Activated T-helper 1 cell treated with Interleukin-2 at 50 U/mL for 16 hours (primary cell): ENCODE results near the gene LNP1.

Experiments
- DNase-seq: peaks from one replicate; pipeline ENCODE4 v3.0.0-alpha.2; 2020; ENCODE audit warnings: low read depth

Gene LNP1

DNA sequence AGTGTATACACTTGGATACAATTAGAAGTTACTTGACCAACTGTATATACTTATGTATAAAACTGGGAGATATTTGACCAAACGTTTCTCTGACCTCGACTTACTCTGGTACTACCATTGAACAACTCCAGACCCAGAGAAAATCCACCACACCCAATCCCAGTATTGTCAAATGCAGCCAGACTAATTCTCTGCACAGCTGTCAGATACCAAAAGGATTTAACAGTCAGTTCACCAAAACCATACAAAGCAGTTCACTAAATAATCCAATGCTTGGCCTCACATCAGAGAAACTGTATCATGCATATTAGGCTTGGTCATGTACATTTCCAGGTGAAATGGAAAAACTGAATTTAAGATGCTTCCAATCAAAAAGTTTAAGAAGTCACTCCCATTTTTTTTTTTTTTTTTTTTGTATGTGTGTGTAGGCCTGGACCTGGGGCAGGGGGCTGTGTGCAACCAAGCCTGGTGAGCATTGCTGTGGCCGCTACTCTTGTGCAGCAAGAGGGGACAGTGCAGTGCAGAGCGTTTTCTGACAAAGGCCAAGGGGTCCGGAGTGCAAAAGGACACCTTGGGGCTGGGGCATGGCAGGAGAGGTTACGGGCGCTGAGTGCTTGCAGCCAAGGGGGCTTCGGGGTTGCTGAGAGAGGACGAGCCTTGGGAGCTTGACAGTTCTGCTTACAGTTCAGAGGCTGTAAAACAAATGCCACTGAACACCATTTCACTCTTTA is 1.8 kb upstream of the LNP1 start:
- no peak for DNase-seq

DNA sequence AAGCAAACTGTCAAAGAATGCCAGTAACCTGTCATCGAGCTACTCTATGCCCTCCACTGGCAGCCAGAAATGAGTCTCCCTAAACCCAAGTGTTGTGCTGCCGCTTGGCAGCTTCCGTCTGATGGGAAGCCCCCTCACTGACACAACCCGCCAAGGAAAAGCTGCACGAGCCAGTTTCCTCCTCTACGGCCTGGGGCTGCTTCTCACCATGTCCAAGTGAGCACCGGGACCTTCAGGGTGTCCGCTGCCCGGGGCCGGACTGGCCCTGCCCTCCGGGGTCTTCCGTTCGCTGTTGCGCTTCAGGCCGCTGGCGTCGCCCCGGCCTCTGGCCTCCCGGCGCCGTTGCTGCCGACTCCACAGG is 940 bp upstream of the LNP1 start:
- DNase-seq = no peak

DNA sequence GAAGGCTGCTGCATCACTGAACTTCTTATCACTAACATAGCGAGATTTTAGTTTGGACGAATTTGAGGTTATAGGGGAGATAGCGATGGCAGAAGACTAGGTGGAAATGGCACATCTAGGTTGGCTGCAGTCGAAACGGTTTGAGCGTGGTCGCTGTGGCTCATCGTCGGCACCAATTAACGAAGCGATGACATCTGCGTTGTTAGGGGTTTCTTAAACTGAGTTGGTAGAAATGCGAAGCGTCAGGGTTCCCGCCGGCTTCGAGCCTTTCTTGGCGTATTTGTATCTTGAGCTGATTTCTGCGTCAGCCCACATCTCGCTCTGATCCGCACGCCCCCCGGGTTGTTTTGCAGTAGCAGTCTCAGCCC is 319 bp downstream of the LNP1 start:
- DNase-seq = peak; percentile 15

DNA sequence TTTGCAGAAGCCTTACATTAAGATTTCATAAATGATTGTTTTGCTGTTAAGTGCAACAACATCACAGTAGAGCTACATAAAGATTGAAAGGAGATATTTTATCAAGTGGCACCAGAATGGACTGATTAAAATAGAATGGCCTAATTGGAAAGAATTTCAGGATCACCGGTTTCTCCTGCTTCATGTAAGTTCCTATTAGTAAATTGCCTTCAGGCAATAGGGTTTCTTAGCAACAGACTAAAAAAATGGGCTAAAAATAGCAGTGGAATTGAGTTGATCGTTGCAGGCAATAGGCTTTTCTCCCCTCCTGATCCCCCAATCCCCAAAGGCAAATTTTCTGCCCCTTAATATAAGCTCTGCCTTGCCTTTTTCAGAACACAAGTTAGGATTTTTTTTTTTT is 917 bp downstream of the LNP1 start:
- no peak for DNase-seq

DNA sequence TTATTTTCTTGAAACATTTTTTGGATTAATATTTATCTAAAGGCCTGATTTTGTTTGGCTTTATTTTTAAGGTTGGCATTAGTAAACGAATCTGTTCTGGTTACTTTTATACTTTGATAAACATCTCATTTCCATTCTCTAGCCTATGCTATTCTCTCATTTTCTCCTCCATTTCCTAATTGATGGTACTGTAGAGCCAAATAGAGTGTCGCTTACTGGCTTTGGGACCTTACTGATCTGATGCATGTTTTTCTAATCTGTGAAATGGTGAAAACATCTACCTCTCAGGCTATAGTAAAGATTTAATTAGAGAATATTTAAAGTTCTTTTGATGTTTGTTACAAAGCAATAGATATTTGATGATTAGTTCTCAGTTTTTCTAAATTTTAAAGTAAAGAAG is 1.6 kb downstream of the LNP1 start:
- no peak for DNase-seq

DNA sequence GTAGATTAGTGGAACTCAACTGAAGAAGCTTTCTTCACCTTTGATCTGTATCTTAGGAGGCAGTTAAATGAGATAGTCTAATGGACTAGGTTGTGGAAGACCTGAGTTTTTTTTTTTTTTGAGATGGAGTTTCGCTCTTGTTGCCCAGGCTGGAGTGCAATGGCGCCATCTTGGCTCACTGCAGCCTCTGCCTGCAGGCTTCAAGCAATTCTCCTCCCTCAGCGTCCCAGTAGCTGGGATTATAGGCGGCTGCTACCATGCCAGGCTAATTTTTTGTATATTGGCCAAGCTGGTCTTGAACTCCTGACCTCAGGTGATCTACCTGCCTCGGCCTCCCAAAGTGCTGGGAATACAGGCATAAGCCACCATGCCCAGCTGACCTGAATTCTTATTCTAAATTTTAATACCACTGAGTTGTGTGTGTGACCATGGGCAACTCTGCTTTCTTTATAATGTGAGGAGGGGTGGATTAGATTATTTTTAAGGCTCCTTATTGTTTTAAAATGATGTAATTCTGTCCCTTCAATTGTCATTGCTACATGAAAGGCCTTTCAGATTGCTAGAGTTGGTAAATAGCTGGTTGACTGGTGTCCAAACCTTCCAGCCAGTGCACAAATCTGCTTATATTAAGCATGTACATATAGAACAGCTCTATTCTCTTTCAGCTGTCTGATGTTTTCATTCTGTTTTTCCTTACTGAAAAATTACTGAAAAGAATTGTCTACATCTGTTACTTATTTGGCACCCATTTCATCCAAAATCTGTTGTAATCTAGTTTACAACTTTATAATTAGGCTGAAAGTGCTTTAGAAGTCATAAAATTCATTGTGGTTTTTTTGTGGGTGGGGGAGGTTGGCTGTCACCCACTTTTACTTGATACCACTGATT is 2.3 kb downstream of the LNP1 start:
- no peak for DNase-seq

DNA sequence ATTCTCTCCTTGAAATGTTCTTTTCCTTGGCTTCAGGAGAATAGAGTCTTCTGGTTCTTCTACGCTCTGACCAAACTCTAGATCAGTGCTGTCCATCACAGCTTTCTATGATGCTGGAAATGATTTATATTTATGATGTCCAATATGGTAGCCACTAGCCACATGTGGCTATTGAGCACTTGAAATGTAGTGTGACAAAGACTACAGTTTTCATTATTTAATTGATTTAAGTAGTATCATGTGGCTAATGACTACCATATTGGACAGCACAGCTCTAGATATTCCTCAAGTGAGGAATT is 2.9 kb downstream of the LNP1 start:
- no peak for DNase-seq

DNA sequence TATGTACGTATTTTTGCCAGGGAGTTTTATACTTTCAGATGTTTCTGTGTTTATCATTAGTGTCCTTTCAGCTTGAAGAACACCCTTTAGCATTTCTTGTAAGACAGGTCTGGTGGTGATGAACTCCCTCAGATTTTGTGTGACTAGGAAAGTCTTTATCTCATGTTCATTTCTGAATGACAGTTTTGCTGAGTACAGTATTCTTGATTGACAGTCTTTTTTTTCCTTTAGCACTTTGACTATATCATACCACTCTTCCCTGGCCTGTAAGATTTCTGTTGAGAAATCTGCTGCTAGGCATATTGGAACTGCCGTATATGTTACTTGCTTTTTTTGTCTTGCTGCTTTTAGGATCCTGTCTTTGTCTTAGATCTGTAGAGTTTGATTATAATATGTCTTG is 5.8 kb downstream of the LNP1 start:
- DNase-seq = no peak

DNA sequence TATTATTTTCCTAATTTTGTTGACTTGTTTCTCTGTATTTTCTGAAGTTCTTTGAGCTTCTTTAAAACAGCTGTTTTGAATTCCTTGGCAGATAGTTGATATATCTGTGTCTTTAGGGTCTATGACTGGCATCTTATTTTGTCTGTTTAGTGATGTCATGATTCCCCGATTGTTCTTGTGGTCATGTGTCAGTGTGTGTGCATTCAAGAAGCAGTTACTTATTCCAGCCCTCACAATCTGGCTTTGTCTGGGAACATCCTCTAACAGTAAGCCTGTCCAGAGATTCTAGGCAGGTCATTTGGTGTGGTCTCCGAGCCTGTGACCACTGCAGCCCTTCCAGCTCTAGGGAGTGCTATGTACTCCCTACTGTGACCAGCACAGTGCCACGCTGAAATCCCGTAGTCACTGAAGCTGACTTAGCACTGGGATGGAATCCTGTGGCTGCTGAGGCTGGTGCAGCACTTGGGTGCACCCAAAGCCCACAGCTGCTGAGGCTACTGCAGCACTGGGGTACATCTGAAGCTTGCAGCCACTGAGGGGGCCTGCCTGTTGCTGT is 6.7 kb downstream of the LNP1 start:
- no peak for DNase-seq

DNA sequence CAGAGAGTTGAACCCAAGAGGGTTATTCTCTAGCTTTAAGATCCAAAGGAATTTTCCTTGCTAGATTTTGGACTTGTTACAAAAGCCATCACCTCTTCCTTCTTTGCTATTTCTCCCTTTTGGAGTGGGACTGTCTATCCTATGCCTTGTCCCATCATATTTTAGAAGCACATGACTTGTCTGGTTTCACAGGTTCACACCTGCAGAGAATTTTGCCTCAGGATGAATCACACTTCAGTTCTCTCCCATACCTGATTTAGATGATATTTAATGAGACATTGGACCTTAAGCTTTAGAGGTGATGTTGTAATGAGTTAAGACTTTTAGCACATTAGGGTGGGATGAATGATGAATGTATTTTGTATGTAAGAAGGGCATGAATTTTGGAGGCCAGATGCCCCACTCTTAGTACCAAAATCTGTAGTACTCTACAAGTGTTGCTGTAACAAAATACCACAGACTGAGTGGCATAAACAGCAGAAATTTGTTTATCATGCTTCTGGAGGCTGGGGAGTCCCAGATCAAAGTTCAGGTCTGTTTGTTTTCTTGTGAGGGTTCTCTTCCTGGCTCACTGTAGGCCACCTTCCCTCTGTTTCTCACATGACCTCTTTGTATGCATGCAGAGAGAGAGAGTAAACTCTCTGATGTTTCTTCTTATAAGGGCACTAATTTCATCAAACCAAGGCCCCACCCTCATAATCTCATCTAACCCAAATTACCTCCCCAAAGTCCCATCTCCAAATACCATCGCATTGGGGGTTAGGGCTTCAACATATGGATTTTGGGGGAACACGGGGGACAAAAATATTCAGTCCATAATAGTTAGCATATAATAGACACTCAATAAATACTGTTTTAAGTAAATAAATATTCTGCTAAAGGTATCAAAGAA is 10.0 kb downstream of the LNP1 start:
- no peak for DNase-seq

DNA sequence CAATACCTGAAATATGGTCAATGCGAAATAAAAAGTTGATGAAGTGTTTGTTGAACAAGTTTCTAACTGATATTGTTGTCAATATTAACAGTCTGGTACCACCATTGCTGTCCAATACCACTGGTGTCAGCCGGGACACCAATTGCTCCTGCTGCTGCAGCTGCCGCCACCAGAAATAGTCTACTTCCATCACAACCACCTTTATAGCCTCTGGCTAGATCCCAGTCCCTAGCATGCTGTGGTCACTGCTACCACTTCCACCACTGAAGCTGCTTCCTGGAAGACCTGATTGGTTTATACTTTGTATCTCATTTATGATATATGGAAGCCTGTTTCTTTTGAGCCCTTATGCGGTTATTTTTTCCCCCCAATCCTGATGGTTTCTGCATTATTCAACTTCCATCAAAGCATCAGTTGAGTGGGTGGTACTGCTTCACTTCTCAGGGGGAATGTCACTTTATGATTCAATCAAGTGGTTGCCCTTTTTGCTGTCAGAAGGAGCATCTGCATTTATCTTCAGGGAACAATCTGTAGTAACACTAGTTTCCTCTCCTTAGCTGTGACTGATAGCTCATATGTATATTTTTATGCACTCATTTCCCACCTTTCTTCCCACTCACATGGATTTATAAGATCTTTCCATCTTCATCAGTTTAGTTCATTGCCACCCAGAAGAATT is 11.7 kb downstream of the LNP1 start:
- no peak for DNase-seq

DNA sequence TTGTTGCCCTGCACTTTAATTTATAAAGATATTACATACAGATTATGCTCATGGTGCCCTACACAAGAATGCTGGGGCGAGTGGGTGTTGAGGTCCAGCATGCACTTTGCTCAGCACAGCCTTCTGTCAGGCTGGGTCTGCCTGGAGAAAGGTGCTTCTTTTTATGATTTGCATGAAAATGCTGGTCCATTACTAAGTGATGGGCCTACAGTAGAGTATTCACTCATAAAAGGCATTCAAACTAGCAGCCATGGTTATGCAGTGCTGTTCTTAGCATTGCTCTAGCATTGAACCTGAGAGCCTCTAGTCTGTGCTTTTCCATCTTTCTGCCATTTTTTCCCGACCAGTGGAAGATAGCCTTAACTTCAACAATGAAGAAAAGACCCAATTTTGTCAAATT is 12.3 kb downstream of the LNP1 start:
- no peak for DNase-seq

DNA sequence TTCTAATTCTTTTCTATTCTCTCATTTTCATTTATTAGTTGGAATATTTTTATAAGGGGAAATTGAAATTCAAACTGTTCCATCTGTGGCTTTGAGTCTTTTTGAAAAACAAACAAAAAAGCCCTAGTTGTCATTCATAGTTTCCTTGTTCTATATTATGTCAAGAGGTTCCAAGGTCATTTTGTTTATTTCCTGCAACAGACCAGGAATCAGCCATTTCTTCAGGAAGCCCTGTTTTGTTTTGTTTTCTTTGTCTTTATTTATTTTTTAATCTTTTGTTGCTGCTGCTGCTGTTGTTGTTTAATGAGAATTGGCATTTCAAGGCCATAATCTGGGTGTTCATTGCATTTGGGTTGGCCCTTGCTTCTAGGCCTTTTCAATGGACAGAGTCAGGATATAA is 14.8 kb downstream of the LNP1 start:
- DNase-seq = no peak

DNA sequence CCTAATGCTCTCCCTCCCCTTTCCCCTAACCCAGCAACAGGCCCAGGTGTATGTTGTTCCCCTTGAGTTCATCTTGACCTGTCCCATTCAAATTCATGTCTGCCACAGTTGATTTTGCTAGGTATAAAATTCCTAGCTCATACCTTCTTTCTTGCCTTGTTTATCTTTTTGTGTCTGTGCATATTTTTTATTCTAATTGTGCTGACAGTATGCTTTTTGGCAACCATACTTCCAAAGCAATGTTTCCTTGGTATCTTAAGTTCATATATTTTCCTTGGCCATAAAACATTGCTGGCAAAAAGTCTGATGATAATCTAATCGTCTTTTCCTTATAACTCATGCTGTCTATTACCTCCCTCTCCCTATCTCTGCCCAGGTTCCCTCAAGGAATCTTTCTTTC is 15.5 kb downstream of the LNP1 start:
- DNase-seq = no peak

DNA sequence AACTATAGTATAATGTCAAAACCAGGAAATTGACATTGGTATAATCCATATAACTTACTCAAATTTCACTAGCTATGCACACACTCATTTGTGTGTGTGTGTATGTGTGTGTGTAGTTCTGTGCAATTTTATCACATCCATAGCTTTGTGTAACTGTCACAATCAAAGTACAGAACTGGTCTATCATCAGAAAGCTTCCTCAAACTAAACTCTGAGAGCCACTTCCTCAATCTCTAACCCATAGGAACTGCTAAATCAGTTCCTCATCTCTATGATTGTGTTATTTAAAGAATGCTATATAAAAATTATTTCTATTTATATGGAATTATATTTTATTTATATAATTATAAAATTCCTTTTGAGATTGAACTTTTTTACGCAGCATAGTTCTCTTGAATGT is 18.1 kb downstream of the LNP1 start:
- DNase-seq = no peak

DNA sequence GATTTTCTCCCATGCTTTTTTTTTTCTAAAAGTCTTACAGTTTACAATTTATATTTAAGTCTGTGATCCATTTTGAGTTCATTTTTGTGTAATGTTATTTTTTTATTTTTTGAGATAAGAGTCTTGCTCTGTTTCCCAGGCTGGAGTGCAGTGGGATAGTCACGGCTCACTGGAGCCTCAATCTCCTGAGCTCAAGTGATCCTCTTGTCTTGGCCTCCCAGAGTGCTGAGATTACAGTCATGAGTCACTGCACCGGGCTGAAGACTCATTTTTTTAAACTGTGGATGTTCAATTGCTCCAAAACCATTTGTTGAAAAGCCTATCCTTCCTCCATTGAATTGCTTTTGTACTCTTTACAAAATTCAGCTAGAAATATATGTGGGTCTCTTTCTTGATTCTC is 19.5 kb downstream of the LNP1 start:
- DNase-seq = no peak

DNA sequence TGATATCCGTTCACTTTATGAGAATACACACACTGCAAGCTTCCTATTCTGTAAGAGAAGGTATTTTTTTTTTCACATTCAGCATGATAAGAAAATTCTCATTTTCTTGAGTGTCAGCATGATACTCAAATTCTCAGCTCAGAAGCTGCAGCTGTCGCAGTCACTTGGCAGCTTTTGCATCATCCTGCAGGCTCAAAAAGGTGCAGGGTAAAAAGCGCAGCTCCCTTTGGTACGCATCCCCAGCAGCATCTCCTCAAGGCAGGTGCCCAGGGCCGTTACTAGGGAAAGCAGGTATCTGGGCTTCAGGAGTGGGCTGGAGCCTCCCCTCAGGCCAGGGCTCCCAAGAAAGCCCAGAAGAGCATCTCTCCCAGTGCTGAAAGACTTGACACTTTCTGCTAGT is 22.3 kb downstream of the LNP1 start:
- no peak for DNase-seq

DNA sequence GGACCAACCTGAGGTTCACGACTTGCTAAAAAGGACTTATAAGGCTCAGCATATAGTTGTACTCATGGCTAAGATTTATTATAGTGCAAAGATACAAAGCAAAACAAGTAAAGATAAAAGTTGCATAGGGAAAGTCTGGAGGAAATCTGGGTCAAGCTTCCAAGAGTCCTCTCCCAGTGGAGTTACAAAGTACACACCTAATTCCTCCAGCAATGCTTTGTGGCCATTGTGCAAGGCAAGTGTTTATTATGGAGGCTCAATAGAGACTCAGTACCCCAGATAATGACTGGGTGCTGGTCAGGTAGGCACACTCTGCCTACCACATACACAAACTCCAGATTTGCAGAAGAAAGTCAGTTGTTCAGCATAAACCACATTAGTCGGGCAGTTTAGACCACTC is 22.9 kb downstream of the LNP1 start:
- no peak for DNase-seq

DNA sequence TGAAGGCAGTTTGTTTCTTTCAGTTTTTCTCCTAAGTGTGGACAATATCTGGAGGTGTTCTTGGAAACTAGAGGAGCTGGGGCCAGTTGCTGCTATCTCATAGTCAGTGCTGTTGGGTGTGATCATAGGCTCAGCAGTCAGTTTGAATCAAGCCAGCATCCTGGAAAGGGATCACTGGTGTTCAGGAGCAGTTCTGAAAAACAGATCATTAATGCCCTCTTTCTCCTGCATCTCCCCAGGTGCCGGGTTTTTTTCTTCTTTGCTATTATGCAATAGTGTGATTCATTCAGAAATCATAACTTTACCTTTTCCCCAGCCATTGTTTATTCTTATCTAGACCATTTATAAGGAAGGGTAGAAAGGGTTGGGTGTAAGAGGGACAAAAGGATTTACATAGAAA is 24.0 kb downstream of the LNP1 start:
- DNase-seq = no peak

DNA sequence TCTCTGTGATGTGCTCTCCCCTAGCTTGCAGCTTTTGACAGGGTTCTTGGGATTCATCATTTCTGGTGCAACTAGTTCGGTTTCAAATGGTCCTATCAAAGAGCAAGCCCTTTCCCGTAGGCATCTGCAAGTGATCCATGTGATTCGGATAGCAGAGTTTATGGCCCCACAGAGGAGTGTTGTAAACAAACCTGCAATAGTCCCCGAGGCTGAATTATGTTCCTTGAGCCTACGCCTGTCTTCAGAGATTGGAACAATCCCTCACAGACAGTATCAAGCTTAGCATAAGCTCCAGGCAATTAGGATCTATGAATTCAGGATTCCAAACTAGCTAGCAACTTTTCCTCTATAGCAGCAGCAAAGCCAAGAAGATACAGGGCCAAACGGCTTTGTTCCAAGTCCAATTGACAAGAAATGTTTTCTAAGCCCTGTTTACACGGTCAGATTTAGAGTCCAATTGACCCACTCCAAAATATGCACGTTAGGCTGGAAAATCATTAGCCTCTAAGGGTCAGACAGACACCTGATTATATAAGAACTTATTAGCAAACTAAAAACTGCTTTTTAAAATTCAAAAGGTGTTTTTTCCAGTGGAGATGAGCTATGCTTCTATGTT is 24.8 kb downstream of the LNP1 start:
- DNase-seq = no peak

DNA sequence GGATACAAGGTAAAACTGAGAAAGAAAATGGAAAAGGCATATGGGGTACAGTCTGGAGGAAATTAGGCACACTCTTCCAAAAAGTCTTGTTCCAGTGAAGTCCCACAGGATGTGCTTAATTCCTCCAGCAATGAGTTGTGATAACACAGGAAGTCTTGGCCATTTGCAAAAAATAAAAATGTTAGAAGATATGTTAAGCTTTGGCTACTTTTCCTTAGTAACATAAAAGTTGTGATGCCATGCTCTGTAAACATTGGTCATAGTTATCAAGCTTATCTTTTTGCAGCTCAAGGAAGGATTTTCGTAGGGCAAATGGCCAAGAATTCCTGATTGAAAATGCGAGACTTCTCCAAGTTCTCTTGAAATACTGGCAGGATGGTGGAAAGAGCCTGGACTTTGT is 26.4 kb downstream of the LNP1 start:
- DNase-seq = no peak
